Liver (tissue), 9 donors: ENCODE results near the gene C17orf58. TPM values are rescaled to one million over a fixed set of nuclear protein-coding genes. Genes with fewer than 3 reads are reported as not detected.
"Not testable (repeated sequence)": the region's sequence is repeated elsewhere in the genome, so short reads cannot be mapped to it uniquely, and the experiment has no call there.

Source experiments
- DNase-seq: peaks from one replicate; pipeline ENCODE4 v3.0.0-alpha.2; 2017; ENCODE audit warnings: low spot score
- H3K27ac ChIP-seq, 2 donors: one replicate each; pipeline ENCODE4 v1.7.0; 2013; ENCODE audit warnings: inconsistent platforms in 2 of 2, low read length in 2 of 2, control low read depth in 1 of 2, low read depth in 1 of 2, mild to moderate bottlenecking in 1 of 2
- H3K27me3 ChIP-seq, 4 donors: one replicate each; pipeline versions ENCODE4 v1.6.1 to v1.7.0; 2013; ENCODE audit warnings: low read length in 3 of 4, inconsistent platforms in 1 of 4, mild to moderate bottlenecking in 1 of 4, moderate library complexity in 1 of 4; ENCODE audit not compliant: control insufficient read depth in 4 of 4, insufficient read depth in 4 of 4
- H3K36me3 ChIP-seq, 4 donors: one replicate each; pipeline versions ENCODE4 v1.6.1 to v1.7.0; 2013; ENCODE audit warnings: low read length in 3 of 4, mild to moderate bottlenecking in 3 of 4, low read depth in 1 of 4, moderate library complexity in 1 of 4; ENCODE audit not compliant: control insufficient read depth in 4 of 4, insufficient read depth in 3 of 4
- H3K4me1 ChIP-seq, 4 donors: one replicate each; pipeline versions ENCODE4 v1.6.1 to v1.7.0; 2013; ENCODE audit warnings: low read length in 3 of 4, mild to moderate bottlenecking in 3 of 4, moderate library complexity in 1 of 4; ENCODE audit not compliant: control insufficient read depth in 4 of 4, insufficient read depth in 4 of 4
- H3K4me3 ChIP-seq, 3 donors: one replicate each; pipeline versions ENCODE4 v1.6.1 to v1.7.0; 2013; ENCODE audit warnings: low read length in 3 of 3, control low read depth in 1 of 3, low read depth in 1 of 3, mild to moderate bottlenecking in 1 of 3
- H3K9ac ChIP-seq, 2 donors: one replicate each; pipeline ENCODE4 v1.7.0; 2013; ENCODE audit warnings: low read length in 2 of 2, mild to moderate bottlenecking in 2 of 2, moderate library complexity in 2 of 2, control low read depth in 1 of 2, low read depth in 1 of 2
- H3K9me3 ChIP-seq, 4 donors: one replicate each; pipeline versions ENCODE4 v1.6.1 to v1.7.0; 2013; ENCODE audit warnings: low read length in 3 of 4; ENCODE audit not compliant: control insufficient read depth in 4 of 4
- ATF3 ChIP-seq: IDR thresholded peaks from 2 replicates; pipeline ENCODE4 v1.6.1; 2016; ENCODE audit warnings: antibody characterized with exemption
- EGR1 ChIP-seq, 2 donors: IDR thresholded peaks; 2 replicates each; pipeline ENCODE4 v1.6.1; 2016 to 2018; ENCODE audit warnings: antibody characterized with exemption in 2 of 2, low read depth in 2 of 2
- FOXA1 ChIP-seq: IDR thresholded peaks from 2 replicates; pipeline ENCODE4 v1.6.1; 2016; ENCODE audit warnings: antibody characterized with exemption
- FOXA2 ChIP-seq: IDR thresholded peaks from 2 replicates; pipeline ENCODE4 v1.6.1; 2016; ENCODE audit warnings: antibody characterized with exemption
- GABPA ChIP-seq, 2 donors: IDR thresholded peaks in 1 of 2; conservative IDR thresholded peaks in 1 of 2; 2 replicates each; pipeline ENCODE4 v1.6.1; 2016; ENCODE audit warnings: antibody characterized with exemption in 2 of 2, mild to moderate bottlenecking in 1 of 2, moderate library complexity in 1 of 2
- HNF4A ChIP-seq, 2 donors: conservative IDR thresholded peaks; 2 replicates each; pipeline ENCODE4 v1.6.1; 2016; ENCODE audit warnings: antibody characterized with exemption in 2 of 2, mild to moderate bottlenecking in 2 of 2
- HNF4G ChIP-seq: IDR thresholded peaks from 2 replicates; pipeline ENCODE4 v1.6.1; 2016; ENCODE audit warnings: antibody characterized with exemption
- SP1 ChIP-seq: IDR thresholded peaks from 2 replicates; pipeline ENCODE4 v1.6.1; 2018; ENCODE audit warnings: antibody characterized with exemption, mild to moderate bottlenecking
- TAF1 ChIP-seq: conservative IDR thresholded peaks from 2 replicates; pipeline ENCODE4 v1.6.1; 2016; ENCODE audit warnings: antibody characterized with exemption, mild to moderate bottlenecking
- YY1 ChIP-seq: IDR thresholded peaks from 2 replicates; pipeline ENCODE4 v1.6.1; 2016; ENCODE audit warnings: antibody characterized with exemption, mild to moderate bottlenecking
- ZBTB33 ChIP-seq: IDR thresholded peaks from 2 replicates; pipeline ENCODE4 v1.6.1; 2016; ENCODE audit warnings: antibody characterized with exemption
- WGBS: extraction: QIAGEN DNeasy Blood & Tissue Kit; methylation state at CpG from one replicate; pipeline ENCODE4 v1.1.7; 2013; 5-methylcytosine and 5-hydroxymethylcytosine counted together
- polyA plus RNA-seq, 2 donors: library from polyadenylated mRNA; stranded (reverse) in 1 of 2; unstranded in 1 of 2; fragments of 200-250 nt in 1 of 2; fragments of >200 nt in 1 of 2; fragmentation: Nextera tagmentation in 1 of 2; extraction: Ambion mirVana in 1 of 2; gene quantifications; one replicate each; pipeline versions ENCODE4 v1.2.1 to v1.2.3, GENCODE V29; 2013 to 2015
- total RNA-seq, 2 donors: library from RNA; depleted of rRNA; stranded (reverse); fragments of >200 nt; gene quantifications; one replicate each; pipeline ENCODE4 v1.2.3, GENCODE V29; 2014
- TF ChIP-seq, protein P1 (sequence below): fragments of 150-350 bp; IDR thresholded peaks from 2 replicates; pipeline ENCODE4 v1.5.1; 2017; ENCODE audit warnings: improper control_type of control experiment, low read depth, low read length; ENCODE audit not compliant: missing input control
- donor health status: healthy.
- donor health status: healthy.
- donor health status: healthy.
- donor health status: healthy.
- donor health status: healthy.

C17orf58 gene
- total and polyA plus RNA-seq, 4 donors, result 6.4 to 13.4 (median 9.8) TPM

DNA sequence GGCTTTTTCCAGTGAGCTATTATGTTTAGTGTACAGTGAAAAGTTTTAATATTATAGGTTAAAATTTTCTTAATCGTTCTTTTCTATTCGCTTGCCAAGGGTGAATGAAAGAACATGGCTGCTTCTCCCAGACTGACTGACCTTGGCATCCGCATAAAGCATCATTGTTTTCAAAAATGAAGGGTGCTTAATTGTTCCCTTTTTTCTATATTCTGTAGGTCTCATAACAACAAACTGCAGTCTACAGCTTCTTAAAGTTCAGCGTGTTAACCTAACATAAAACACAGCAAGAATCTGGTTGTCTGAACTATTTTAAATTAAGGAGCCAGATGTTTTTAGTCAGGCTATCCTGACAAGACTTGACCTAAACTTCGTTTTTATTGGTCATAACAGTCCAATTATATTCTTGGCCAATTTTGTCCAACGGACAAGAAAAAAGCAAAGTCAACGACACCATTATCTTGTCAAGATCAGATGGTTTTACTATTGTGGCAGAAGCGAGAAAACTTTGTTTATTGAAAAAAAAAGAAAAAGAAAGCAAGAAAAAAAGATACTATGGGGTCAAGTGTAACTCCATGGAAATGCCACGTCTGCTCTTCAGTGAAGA is 14.1 kb downstream of the C17orf58 start:
- no peak for DNase-seq
- 87% methylated on average over 9 of the region's 9 CpGs for whole genome bisulfite sequencing
- Histone ChIP-seq H3K4me1 (no peaks in the 10 kb centered on the region), H3K36me3 (peaks cover 0 to 3% (median 0%) of the 10 kb centered on the region in 4 donors), H3K9ac (no peak overlapping the region), H3K27ac (no peak overlapping the region), H3K9me3 (no peaks in the 10 kb centered on the region), H3K4me3 (no peak overlapping the region), H3K27me3 (no peaks in the 10 kb centered on the region)
- TF ChIP-seq ATF3 (no peak), SP1 (no peak), ZBTB33 (no peak), TAF1 (no peak), EGR1 (IDR thresholded peaks at IDR 0.05; ENCODE audit: low read depth in 2 of 2) (no peak), GABPA (IDR thresholded peaks at IDR 0.05 in 1 of 2, conservative IDR thresholded peaks at IDR 0.05 in 1 of 2) (no peak), FOXA2 (no peak)

DNA sequence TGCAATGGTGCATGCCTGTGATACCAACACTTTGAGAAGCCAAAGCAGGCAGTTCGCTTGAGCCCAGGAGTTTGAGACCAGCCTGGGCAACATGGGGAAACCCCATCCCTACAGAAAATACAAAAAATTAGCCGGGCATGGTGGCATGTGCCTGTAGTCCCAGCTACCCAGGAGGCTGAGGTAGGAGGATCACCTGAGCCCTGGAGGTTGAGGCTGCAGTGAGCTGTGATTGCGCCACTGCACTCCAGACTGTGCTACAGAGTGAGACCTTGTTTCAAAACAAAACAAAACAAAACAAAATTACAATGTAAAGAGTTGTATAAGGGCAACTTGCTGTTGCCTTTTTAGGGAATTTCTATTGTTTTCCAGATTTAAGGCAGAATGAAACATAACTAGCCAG is 15.4 kb downstream of the C17orf58 start:
- H3K27me3 ChIP-seq, H3K36me3 ChIP-seq, H3K27ac ChIP-seq, DNase-seq, H3K4me3 ChIP-seq, H3K9ac ChIP-seq, H3K9me3 ChIP-seq, H3K4me1 ChIP-seq: not testable (repeated sequence)
- WGBS, result 65% methylated on average over 3 of the region's 3 CpGs

DNA sequence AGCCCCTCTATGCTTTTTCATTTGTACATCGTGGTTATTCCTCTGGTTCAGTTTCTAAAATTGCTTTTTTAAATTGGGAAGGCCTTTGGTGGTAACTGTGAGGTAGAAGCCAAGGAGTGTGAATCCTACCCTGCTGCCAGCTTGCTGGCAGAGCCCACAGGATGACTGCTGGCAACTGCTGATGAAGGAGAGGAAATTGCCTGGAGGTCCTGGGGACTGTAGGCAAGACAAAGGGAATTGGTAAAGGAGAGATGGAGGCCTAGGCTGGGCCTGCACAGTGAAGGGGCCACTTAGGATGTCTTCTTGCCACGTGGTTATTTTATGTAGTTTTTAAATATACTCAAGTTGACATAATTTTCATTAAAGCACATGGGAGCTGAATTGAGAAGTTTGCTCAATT is 15.8 kb downstream of the C17orf58 start:
- H3K27ac ChIP-seq, result no peak overlapping the region
- TF ChIP-seq YY1, result no peak
- TF ChIP-seq HNF4A (conservative IDR thresholded peaks at IDR 0.05), result no peak
- no peak for TF ChIP-seq FOXA2
- no peak for TF ChIP-seq EGR1 (IDR thresholded peaks at IDR 0.05; ENCODE audit: low read depth in 2 of 2)
- no peak for TF ChIP-seq GABPA (IDR thresholded peaks at IDR 0.05 in 1 of 2, conservative IDR thresholded peaks at IDR 0.05 in 1 of 2)
- no peak for TF ChIP-seq TAF1
- TF ChIP-seq HNF4G, result no peak
- TF ChIP-seq ZBTB33, result no peak
- no peak for TF ChIP-seq SP1
- TF ChIP-seq, protein P1, sequence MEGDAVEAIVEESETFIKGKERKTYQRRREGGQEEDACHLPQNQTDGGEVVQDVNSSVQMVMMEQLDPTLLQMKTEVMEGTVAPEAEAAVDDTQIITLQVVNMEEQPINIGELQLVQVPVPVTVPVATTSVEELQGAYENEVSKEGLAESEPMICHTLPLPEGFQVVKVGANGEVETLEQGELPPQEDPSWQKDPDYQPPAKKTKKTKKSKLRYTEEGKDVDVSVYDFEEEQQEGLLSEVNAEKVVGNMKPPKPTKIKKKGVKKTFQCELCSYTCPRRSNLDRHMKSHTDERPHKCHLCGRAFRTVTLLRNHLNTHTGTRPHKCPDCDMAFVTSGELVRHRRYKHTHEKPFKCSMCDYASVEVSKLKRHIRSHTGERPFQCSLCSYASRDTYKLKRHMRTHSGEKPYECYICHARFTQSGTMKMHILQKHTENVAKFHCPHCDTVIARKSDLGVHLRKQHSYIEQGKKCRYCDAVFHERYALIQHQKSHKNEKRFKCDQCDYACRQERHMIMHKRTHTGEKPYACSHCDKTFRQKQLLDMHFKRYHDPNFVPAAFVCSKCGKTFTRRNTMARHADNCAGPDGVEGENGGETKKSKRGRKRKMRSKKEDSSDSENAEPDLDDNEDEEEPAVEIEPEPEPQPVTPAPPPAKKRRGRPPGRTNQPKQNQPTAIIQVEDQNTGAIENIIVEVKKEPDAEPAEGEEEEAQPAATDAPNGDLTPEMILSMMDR, result no peak
- TF ChIP-seq FOXA1, result no peak
- no peak overlapping the region for H3K9ac ChIP-seq
- no peaks in the 10 kb centered on the region for H3K27me3 ChIP-seq
- no peaks in the 10 kb centered on the region for H3K9me3 ChIP-seq
- WGBS, result 94% methylated on average over 2 of the region's 2 CpGs
- H3K4me3 ChIP-seq, result no peak overlapping the region
- no peak for DNase-seq
- peaks cover 0 to 6% (median 4%) of the 10 kb centered on the region in 4 donors for H3K36me3 ChIP-seq
- H3K4me1 ChIP-seq, result no peaks in the 10 kb centered on the region

DNA sequence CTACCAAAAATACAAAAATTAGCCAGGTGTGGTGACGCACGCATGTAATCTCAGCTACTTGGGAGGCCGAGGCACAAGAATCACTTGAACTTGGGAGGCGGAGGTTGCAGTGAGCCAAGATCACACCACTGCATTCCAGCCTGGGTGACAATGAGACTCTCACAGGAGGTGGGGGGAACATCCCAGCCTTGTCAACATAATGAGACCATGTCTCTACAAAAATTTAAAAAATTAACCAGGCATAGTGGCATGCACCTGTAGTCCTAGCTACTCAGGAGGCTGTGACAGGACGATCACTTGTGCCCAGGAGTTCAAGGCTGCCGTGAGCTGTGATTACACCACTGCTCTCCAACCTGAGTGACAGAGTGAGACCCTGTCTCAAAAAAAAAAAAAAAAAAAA is 20.0 kb downstream of the C17orf58 start:
- not testable (repeated sequence) for H3K27ac ChIP-seq, H3K4me3 ChIP-seq, H3K27me3 ChIP-seq, DNase-seq, H3K4me1 ChIP-seq, H3K9ac ChIP-seq, H3K9me3 ChIP-seq
- WGBS, result 96% methylated on average over 6 of the region's 6 CpGs
- H3K36me3 ChIP-seq, result peaks cover 6 to 12% (median 8%) of the 10 kb centered on the region in 4 donors
